GM21576 (cell line): ENCODE results near the gene COL23A1.
"Not testable (repeated sequence)": the region's sequence is repeated elsewhere in the genome, so short reads cannot be mapped to it uniquely, and the experiment has no call there.

Experiments used
- ATAC-seq: cut with Tn5 transposase; IDR thresholded peaks from one replicate; pipeline ENCODE4 v1.9.1; 2021; ENCODE audit warnings: mild to moderate bottlenecking, moderate library complexity; ENCODE audit not compliant: unreplicated experiment

COL23A1 gene

DNA sequence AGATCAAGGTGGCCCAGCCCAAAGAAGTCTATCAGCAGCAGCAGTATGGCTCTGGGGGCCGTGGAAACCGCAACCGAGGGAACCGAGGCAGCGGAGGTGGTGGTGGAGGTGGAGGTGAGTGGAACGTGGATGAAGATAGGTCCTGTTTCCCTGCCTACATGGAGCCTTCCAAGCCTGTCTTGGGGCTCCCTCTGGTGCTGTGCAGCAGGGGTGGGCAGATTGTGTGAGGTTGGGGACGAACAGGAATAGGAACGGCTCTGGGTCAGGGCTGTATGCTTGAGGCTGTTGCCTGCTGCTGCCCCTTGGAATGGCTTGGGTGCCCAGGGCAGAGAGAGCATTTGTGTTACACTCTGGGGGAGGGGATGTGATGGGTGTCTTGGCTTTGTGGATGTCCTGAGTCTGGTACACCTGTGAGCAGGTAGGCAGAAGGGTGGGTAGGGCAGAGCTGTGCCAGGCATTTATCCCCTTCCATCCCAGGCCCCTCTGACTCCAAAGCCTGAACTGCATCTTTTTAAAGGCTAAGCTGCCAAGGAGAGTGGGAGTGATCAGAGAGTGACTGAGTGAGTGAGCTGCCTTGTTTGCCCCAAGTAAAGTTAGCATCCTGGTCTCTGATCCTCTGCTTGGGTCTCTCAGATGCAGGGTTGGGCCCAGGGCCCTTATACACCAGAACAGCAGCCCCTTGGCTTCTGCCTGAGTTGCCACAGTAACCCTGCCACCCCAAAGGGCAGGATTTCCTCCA lies 380.7 kb downstream of the COL23A1 start:
- ATAC-seq: no peak

- ATAC-seq: no peak
These were observed 381.5 kb downstream of the COL23A1 start for GRCh38 chr5:178208540-178209227.

- no peak for ATAC-seq
These were observed 382.3 kb downstream of the COL23A1 start for GRCh38 chr5:178207917-178208280.

DNA sequence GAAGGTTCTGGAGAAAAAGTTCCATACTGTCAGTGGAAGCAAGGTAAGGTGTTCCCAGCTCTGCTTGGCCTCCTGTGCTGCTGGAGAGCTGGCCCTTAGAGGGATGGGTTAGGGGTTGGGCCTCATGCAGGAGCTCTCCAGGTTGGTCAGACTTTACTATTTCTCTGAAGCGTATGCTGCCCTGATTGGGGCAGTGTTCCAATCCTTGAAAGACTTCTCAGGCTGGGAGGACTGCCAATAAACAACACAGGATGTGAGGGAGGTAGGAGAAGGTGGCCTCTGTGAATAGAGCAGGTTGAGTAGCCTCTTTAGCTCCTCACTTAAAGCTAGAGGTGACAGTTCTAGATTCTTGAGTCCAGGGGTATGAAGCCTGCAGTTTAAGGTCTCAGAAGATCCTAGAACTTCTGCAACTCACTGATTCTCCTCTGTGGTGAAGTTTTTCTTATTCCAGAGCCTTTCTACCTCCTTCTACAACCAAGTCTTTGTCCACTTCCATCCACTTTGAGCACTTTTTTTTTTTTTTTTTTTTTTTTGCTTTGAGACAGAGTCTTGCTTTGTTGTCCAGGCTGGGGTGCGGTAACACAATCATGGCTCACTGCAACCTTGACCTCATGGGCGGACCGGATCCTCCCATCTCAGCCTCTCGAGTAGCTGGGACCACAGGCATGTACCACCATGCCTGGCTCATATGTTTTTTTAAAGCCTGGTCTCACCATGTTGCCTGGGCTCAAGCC lies 382.8 kb downstream of the COL23A1 start:
- ATAC-seq: no peak

- ATAC-seq: no peak
These were observed 383.8 kb downstream of the COL23A1 start for GRCh38 chr5:178206166-178207101.

DNA sequence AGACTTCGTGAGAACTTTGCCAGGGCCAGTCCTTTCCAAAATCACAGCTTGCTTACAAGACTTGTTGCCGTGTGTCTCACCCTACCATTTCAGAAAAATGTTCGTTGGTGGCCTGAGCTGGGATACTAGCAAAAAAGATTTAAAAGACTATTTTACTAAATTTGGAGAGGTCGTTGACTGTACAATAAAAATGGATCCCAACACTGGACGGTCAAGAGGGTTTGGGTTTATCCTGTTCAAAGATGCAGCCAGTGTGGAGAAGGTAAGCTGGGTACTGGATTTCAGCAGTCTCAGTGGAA lies 384.5 kb downstream of the COL23A1 start:
- no peak for ATAC-seq

DNA sequence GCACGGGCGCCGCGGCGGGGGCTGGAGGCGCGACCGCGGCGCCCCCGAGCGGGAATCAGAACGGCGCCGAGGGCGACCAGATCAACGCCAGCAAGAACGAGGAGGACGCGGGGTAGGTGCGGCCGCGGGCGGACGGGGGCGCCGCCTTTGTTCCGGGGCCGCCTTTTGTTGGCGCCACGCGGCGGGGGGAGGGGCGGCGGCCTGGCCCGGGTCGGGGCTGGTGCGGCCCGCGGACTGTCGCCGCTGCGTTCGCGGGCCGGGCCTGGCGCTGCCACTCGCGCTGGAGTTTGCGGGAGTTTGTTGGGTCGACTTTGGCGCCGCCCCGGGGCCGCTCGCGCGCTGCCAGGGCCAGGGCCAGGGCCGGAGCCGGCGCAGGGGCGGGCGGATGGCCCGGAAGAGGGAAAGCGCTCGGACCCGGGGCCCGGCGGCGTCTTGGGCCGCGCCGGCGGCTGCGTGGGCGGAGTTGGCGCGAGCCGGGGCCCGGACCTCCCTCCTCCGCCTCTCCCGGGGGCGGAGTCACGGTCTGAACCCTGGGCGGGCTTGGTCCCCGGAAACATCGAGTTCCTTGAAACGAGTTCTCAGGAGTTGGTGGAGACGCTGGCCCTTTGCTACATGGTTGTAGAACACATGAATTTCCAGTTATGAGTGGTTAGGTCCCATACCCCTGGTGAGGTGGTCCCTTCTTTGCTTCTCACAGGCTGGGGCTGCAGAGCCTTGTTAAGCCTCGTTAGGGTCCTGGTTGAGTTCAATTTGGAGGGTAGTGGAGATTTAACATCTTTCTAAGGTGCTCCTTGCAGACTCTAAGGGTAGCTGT lies 385.1 kb downstream of the COL23A1 start:
- ATAC-seq: peak; percentile 51

DNA sequence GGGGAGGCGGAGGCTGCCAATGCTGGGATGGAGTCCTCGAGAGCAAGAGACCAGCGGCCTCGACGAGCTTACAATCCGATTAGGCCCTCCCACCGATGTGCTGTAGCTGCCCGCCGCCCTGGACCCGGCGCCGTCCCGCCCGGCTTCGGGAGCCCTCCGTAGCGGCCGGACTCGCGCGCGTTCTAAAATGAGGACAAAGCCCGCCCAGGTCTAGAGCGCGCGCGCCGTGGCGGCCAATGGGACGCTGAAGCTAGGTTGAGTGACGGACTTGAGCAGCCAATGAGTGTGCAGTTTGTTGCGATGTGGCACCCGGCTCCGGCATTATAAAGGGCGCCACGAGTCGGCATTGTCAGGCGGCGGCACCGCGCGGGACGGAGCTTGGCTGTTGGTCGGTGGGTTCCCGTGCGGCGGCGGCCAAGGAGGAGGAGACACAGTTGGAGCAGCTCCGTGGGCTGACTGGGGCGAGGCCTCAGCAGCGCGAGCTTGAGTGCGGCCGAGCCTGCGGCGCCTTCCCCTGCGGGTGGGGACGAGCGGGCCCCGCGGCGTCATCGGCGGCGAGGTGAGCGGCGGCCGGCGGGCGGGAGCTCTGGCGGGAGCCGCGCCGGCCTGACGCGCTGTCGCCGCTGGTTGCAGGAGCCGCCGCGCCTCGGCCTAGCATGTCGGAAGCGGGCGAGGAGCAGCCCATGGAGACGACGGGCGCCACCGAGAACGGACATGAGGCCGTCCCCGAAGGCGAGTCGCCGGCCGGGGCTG lies 385.8 kb downstream of the COL23A1 start, which contains the start of gene HNRNPAB:
Gene HNRNPAB, plus strand, starts transcription at position 352 of the 753 bp plus-strand sequence. Its CDS starts 305 bp downstream, at position 657.
- peak; percentile 79 for ATAC-seq

- peak; percentile 2 for ATAC-seq
These were observed 386.5 kb downstream of the COL23A1 start for GRCh38 chr5:178203670-178204181.

DNA sequence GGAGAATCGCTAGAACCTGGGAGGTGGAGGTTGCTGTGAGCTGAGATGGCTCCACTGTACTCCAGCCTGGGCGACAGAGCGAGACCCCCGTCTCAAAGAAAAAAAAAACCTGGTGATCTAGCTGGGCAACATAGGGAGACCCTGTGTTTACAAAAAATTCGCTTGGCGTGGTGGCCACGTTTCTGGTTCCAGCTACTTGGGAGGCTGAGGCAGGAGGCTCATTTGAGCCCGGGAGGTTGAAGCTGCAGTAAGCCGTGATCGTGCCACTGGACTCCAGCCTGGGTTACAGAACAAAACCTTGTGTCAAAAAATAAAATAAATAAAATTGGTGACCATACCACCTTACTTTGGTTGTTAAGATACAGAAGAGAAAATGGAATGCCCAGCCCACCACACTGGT lies 387.7 kb downstream of the COL23A1 start:
- no peak for ATAC-seq

DNA sequence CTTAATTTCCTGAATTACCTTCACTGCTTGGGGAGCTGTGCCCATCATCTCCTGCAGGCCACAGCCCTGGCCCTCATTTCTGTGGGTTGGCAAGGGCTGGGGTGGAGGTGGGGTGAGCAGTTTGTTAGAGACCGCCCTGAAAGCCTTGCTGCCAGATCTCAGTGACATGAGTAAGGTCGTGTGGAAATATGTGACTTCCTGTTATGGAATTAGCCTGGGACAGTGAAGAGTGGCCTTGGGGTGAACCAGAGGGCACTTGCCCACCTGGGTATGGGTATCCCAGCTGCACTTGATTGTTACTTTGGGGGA lies 388.3 kb downstream of the COL23A1 start:
- ATAC-seq: no peak

DNA sequence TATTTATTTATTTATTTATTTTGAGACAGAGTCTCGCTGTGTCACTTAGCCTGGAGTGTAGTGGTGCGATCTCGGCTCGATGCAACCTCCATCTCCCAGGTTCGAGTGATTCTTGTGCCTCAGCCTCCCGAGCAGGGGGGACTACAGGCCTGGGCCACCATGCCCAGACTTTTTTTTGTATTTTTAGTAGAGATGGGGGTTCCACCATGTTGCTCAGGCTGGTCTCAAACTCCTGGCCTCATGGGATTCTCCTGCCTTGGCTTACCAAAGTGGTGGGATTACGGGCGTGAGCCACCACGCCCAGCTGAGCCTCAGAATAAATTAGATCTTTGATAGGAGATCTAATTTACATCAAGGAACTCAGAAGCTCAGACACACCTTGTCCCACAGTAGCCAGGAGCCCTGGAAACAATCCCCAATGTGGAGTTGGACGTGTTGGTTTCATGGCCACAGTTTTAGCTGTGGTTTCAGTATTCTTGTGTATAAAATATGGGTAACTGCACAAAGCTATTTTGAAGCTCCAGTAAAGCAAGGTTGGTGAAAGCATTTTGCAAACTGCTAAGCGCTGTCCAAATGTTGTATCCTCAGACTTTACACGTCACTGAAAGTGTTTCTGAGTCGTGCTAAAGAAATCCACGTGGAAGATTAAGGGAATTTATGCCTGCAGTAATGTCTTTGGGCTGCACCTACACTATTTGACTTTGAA lies 388.8 kb downstream of the COL23A1 start:
- ATAC-seq: no peak

DNA sequence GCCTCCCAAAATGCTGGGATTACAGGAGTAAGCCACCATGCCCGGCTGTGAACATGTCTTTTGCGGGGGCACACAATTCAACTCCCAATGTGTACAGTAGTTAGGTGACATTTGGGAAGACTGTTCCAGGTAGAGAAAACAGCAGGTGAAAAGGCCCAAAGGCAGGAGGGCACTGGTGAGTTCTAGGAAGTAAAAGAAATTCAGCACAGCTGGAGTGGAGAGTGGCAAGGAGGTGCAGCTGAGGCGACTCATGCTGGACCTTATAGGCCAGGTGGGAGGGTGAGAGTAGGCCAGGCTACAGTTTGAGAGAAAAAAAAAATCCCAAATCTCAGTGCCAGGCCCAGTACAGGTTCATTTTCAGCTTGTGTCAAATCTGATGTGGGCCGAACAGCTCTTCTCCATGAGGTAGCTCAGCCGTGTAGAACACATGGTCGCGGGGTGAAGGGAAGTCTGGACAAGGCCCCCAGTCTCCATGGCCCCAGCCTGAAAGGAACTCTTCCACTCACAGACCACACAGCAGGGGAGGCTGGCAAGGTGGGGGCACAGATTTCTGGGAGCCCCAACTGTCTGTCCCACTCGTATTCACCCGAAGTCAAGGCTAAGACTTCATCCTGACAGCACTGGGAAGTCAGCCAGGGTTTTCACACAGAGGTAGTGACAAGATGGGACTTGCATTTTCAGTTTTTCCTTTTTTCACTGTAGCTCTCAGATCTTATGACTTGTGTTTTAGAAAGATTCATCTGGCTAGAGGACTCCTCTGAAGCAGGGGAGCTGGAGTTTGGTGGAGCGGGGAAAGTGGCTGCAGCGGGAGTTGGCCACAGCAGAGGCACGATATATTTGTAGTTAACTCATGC lies 390.4 kb downstream of the COL23A1 start:
- ATAC-seq: no peak

DNA sequence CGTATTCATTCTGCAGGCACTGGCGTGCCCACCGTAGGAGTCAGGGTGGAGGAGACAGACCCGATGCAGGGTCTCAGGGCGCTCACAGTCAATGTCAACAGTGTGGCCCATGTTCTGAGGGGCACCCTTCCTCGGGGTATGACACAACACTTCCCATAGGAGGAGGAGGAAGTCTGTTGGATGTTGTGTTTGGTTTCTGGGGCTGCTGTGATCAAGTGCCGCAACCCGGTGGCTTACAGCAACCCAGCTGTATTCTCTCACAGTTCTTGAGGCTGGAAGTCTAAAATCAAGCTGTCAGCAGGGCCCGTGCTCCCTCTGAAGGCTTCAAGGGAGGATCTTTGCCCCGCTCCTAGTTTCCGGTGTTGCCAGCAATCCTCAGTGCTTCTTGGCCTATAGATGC lies 391.5 kb downstream of the COL23A1 start:
- ATAC-seq: no peak

DNA sequence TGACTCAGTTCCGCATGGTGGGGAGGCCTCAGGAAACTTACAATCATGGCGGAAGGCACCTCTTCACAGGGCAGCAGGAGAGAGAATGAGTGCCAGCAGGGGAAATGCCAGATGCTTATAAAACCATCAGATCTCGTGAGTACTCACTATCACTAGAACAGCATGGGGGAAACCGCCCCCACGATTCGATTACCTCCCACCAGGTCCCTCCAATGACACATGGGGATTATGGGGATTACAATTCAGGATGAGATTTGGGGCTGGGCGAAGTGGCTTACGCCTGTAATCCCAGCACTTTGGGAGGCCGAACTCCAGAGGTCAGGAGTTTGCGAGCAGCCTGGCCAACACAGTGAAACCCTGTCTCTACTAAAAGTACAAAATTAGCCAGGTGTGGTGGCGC lies 392.0 kb downstream of the COL23A1 start:
- not testable (repeated sequence) for ATAC-seq

- no peak for ATAC-seq
These were observed 393.2 kb downstream of the COL23A1 start for GRCh38 chr5:178196986-178197385.

DNA sequence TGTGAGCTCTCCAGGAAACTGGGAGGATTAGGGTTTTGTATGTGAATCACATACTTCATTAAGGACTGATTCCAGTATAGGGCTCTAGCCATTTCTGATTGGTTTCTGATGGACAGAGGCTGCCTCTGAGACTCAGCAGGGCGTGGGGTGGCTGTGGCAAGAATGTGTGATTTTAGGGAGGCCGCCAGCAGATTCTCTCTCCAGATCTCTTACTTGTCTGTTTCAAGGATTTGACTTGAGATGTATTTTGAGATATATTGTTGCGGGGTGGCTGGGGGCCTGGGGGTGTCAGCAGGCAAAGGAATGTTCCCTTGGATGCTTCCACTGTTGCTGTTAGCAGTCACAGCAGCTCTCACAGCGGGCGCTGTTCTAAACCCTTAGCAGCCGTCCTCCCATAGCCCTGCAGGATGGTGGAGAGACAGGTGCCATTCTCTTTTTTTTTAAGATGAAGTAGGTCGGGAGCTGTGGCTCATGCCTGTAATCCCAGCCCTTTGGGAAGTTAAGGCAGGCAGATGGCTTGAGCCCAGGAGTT lies 393.8 kb downstream of the COL23A1 start:
- ATAC-seq: no peak
